Measurements from ENCODE around the gene MAML3.

The MAML3 gene

DNA sequence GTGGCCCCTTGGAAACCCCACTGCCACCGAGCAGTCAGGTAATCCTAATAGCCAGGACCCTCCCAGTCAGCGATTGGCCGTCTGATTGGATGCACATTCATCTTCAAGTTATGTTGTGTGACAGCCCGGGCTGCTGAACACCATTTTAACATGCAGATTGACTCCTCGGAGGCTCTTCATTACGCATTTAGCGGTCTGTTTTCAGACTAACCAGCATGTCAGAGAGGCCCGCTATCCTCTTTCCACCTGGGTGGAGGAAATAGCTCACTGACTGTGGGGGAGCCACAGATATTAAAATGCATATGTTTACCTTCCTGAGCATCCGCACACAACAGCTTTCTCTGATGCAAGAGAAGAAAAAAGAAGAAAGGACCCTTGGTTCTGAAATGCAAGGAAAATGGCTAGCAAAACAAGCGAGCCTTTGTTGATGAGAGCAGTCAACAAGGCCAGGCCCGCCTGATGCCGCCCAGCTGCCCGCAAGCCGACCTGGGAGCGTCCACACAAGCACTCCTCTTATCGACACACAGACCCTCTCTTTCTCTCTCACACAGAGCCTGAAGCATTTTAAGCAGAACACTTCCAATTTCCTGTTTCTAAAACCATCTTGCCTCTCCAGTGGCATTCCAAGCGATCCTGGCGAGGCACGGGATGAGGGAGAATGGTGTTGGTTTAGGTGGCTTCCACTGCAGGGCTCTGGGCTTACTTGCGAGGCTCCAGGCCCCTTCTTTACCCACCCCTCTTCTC is 370.1 kb downstream of the MAML3 start:
- no peak overlapping the region for H3K27ac ChIP-seq
- no peak for DNase-seq (ENCODE audit: low read depth, low spot score)

DNA sequence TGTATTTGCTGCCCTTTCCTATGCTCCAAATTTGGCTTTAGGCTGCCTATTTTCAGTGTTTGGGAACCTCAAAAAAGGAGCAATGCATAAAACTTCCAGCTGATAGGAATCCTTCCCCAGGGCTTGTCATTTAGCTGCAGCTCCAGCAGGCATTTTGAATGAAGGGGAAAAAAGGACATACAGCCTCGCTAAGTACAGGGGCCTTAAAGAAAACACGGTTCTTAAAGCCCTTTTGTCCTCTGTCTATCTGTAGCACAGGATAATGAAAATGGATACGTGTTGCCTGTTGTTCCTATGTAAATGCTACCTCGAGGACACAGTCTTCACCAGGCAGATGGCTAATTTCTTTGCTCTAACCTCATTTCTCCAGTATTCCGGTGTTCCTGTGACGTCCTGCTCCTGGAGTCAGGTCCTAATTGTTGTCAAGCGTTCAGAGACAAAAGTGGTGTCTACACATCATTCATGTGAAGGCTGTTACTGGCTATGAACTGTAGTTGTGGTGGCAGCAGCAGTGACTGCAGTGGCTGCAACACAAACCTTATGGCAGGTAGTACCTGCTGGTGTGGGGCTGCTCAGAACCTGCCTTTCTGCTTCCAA is 371.0 kb downstream of the MAML3 start:
- no peak for DNase-seq (ENCODE audit: low read depth, low spot score)
- H3K27ac ChIP-seq, result no peak overlapping the region

DNA sequence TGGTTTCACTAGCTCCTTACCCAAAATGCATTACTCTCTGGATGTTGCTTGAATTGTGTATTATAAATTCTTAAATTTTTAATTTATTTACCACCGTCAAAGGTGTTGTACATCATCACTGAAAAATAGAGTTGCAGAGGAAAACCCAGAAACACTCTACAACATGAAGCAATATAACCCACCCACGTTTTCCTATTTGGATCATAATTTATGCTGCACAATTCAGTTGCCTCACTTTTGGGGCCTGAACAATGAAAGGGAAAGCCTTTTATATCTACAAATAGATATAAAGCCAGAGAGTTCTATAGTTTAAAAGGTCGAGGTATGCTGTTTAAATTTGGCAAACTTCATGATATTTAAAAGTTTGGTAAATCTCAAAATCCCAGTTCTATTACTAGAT is 372.9 kb downstream of the MAML3 start:
- H3K27ac ChIP-seq, result no peak overlapping the region
- DNase-seq (ENCODE audit: low read depth, low spot score), result no peak

DNA sequence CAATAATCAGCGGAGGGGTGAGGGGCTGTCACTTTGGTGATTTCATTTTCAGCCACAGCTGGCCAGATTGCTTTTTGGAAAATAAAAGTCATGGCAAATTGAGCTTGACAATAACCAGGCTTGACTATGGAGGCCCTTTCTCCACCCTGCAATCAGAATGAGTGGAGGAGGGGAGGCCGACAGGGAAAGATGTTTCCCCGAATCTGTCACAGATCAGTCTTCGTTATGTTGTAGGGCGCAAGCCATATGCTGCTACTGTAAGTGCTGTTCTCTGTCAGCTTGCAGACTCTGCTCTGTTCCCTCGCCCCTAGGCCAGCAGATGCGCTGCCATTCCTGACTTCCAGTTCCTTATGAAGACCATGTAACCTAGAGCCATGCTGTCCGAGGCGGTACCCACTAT is 374.3 kb downstream of the MAML3 start:
- no peak overlapping the region for H3K27ac ChIP-seq
- DNase-seq (ENCODE audit: low read depth, low spot score), result no peak

DNA sequence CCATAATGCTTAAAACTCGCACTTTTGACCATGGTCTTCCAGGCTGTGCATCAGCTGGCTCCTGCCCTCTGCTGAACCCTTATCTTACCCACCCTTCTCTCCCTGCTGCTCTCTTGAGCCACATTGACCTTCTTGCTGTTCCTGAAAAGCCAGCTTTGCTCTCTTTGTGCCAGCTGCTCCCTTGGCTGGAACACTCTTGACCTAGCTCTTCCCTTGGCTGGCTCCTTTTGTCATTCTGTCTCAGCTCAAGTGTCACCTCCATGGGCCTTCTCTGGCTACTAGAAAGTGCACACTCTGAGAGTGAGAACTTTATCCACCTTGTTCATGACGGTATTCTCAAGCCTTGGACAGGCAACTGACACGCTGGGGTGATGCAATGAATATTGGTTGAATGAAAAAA is 376.2 kb downstream of the MAML3 start:
- DNase-seq (ENCODE audit: low read depth, low spot score), result no peak

DNA sequence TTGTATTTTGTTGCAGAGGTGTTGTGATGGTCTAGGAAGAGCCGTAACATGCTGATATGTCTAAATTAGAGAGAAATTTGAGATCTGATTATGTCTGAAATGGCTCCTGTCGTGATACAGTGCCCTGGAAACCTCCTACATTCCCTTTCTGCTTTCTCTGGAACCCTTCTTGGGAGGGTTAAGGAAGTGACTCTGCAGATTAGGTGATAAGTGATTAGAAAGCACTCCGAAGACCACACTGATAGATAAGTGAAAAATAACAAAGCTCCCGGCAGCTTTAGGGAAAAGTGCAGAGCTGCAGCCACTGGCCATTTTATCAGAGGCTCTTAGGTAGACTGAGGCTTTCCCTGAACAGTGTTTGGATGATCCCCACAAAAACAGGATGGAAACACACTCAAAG is 377.7 kb downstream of the MAML3 start:
- H3K27ac ChIP-seq, result no peak overlapping the region
- no peak for DNase-seq (ENCODE audit: low read depth, low spot score)

More for the DNA sequence above, 376.2 kb downstream of the MAML3 start:
- no peak overlapping the region for H3K27ac ChIP-seq

DNA sequence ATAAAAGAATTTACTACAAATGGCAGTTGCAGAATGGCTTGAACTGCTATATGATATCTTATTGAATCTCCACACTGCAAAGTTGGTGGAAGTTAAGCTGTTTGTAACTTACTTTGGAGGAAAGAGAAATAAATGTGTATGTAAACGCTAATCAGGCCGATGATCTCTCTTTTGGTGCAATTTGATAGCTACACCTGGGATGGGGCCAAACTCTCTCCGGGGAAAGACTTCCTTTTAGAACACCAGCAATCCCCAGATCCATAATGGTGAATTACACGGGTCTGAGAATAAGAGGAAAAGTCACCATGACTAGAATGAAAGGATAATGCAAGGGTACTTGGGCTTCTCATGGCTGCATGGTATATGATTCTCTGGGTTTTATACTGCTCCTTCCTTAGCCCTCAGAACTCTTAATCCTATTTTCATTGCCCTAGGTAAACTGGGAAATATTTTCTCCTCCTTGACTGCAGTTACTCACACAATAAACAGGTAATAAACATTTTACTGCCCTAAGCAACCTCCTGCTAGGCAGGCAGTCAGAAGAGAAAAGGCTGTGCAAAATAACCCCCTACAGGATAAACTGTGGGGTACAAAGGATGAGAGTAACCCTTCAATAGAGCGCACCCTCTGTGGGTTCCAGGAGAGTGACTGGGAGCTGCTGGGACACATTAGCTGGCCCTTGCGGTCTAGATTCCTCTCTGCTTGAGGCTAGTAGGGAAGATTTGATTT is 379.1 kb downstream of the MAML3 start:
- no peak for DNase-seq (ENCODE audit: low read depth, low spot score)

DNA sequence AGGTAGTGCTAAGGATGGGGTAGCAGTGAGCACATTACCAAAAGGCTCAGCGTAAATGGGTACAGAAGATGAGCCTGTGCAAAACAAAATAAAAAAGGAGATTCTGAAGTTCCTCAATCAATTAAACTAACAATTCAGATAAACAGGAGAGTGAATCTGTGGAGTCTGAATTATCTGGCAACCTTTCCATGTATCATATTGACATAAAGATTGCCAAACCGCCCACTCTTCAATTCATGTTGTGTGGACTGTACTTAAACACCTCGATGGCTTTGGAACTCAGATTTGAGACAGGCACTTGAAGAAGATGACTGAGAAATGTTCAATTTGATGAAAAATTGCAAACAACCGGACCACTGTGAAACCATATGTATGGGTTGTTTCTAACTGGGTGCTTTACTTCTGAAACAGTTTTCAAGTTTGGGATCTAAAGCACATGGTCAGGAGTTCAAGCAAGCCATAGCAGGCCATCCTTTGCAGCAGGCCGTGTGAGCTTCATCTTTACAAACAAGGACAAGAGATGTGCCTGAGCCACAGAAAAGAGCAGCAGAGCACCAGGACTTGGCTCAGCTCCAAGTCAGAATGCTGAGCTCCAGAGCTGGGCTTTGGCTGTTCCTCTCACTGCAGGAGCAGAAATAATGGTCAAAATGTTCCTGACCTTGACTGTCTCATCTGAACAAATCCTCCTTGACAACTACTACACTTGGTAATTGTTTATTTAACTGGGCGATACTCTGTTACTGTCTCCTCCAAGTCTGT is 380.2 kb downstream of the MAML3 start:
- DNase-seq (ENCODE audit: low read depth, low spot score), result no peak
- no peak overlapping the region for H3K27ac ChIP-seq

More for the DNA sequence above, 379.1 kb downstream of the MAML3 start:
- H3K27ac ChIP-seq, result no peak overlapping the region

DNA sequence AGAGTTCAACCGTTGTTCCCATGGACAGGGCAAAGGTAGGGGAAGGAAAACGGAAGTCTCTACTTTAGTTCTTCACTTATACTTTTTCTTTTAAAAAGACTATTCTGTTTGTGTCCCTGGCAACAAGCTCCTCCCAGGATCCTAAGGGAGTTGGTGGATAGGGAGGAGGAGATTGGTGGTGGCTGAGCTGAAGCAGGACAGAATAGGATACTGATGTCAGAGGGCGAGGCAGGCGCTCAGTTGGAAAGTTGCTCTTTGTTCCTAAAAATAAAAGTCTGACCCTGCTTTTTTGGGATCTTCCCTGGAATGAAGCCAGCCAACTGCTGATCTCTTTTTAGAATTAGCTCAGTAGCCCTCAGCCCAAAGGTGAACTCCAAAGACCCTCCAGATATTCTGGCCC is 383.6 kb downstream of the MAML3 start:
- no peak for DNase-seq (ENCODE audit: low read depth, low spot score)
- no peak overlapping the region for H3K27ac ChIP-seq

DNA sequence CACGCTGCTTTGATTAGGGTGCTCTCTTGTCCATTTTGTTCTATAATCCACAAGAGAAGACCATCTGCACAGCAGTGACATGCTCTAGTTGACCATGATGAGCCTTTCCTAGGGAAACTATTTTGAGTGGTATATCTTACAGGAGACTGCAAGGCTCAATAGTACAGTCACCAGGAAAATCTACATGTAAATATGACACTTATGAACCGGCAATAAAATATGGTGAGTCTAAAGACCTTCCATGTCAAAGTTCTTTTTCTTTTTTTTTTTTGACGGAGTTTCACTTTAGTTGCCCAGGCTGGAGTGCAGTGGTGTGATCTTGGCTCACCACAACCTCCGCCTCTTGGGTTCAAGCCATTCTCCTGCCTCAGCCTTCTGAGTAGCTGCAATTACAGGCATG is 384.6 kb downstream of the MAML3 start:
- DNase-seq (ENCODE audit: low read depth, low spot score), result no peak
- H3K27ac ChIP-seq, result no peak overlapping the region

DNA sequence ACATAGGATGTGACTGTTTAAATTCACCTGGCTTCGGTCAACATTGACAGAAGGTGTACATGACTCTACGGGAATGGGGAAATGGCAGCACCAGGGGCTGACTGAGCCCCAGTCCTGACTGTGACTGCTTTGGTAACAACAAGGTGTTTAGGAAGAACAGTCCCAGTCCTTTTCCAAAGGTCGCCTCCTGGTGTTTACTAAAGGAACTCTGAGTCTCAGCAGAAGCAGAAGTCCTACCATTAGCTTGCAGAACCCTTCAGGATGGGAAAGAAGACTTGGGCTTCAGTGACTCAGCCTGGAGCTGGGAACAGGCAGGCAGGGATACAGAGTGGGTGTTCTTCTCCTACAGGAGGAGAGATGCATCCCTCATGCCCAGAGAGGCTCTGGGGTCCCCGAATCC is 385.1 kb downstream of the MAML3 start:
- H3K27ac ChIP-seq, result no peak overlapping the region
- no peak for DNase-seq (ENCODE audit: low read depth, low spot score)

DNA sequence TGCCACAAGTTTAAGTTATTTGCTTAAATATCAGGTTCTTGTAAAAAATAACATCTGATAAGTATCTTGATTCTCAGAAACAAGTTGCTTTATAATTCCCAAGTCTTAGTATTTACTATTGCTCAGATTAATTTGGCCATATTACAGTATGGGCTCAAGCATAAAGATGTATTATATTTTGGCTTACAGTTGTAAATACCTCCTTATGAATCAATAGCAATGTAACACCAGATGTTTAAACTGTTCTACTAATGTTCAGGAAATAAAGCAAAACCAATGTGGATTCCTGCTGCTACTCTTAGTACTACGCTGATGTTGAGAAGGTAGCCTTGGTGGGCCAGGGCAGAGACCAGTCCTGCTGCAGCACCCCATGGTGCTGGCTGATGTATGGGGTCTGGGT is 385.6 kb downstream of the MAML3 start:
- no peak for DNase-seq (ENCODE audit: low read depth, low spot score)
- no peak overlapping the region for H3K27ac ChIP-seq

DNA sequence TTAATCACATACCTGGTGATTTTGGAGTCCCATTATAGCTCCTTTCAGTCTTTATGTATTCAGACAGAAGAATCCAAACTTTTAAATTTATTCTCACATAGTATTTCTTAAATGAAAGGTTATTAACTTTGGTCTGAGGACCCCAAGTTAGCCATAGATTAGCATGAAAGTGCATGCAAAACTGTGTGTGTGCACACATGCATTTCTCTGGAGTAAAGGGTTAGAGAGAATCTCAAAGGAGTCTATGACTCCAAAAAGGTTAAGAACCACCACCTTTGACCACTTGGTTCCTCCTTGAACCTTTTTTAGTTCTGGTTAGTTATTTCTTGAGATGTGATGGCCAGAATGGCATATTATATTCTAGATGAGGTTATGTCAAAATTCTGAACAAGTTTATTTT is 386.4 kb downstream of the MAML3 start:
- DNase-seq (ENCODE audit: low read depth, low spot score), result no peak
- no peak overlapping the region for H3K27ac ChIP-seq

DNA sequence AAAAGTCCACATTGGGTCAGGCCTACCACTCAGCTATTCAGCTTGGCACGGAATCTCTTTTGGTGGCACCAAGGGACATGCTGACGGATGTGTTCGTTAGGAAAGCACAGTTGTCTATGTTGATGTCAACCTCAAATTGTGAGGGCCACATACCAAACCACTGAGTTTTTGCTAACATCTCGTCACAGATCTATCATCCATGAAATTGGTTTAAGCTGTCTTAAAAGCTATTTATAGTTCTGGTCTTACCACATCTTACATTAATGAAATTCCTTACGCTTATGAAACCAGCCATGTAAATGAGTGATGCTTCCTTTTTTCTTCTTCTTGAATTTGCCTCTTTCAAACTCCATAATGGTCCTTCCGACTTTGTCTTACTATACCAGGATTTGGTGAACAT is 386.8 kb downstream of the MAML3 start:
- no peak overlapping the region for H3K27ac ChIP-seq
- DNase-seq (ENCODE audit: low read depth, low spot score), result no peak

DNA sequence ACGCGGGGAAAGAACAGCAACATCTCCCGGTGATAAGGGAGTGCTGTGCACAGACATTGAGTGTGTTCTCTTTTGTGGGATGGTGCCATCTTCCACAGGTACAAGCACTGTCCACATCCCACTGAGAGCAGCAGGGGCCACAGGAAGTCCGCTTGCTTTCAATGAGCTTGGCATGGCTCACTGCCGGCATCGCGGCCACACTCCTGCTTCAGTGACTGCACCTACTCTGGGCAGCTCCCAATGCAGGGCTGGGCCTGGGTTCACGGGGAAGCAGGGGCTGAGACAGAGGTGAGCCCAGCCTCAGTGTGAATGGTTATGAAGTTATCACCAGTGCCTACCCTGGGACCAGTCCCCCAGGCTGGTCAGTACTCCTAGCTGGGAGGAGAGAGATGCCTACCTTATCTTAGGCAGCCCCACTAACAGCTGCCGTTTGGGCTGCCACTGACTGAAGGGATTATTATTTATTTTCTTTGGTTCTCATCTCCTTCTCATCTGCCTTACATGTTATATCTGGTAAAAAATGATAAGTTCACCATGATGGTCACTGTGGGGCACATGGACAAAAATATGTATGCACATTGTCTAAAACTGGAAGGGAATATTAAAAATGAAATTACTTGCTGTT is 389.2 kb downstream of the MAML3 start:
- DNase-seq (ENCODE audit: low read depth, low spot score), result no peak
- H3K27ac ChIP-seq, result no peak overlapping the region

DNA sequence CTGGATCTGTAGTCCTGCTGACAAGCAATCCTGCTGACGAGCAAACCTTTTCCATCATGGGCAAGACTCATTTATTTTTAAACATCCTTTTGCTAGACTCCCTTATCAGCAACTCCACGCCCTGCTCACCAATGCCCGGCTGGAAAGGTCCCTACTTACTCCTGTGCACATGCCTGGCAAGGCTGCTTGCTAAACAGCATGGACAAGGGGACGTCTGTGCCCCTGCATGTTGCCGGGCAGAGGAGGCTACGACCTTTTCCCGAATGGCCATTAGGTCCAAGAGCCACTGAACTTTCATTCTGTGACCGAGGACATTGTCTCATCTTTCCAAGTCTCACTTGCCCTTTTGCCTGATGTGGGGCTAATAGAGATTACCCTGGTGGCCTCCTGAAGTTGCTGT is 389.8 kb downstream of the MAML3 start:
- no peak for DNase-seq (ENCODE audit: low read depth, low spot score)
- no peak overlapping the region for H3K27ac ChIP-seq

DNA sequence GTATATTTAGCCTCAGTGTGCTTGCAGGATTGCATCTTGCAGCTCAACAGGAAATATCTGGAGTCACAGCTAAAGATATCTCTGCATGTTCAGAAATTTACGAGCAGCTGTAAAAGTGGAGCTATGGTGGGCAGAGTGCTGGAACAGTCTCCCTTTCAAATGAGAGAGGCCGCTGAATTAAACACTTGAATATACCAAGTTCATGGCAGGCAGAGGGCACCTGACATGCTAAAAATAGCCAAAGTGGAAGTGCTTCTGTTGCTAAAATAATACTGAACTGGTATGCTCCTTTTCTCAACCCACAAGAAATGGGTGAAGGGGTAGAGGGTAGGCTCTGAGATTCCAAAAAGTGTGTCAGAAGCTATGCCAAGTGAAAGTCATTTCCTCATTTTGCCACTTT is 390.3 kb downstream of the MAML3 start:
- no peak for DNase-seq (ENCODE audit: low read depth, low spot score)

DNA sequence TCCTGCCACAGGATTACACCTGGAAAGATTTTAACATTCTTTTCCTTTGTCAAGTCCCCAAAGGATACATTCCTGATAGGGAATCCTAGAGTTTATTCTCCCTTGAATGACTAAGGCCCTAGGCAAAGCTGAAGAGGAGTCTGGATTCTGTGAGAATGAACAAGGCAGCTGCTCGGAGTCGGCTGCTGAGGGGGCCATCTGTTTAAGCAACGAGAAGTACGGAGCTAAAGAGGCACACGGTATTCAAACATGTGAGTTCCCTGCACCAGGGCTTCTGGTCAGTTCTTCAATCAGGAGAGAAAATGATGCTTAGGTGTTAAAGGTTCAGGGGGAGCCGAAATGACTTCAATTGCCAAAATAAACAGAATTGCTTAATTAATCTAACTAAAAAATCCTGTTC is 390.8 kb downstream of the MAML3 start:
- no peak overlapping the region for H3K27ac ChIP-seq
- DNase-seq (ENCODE audit: low read depth, low spot score), result no peak

More for the DNA sequence above, 390.3 kb downstream of the MAML3 start:
- H3K27ac ChIP-seq, result no peak overlapping the region

DNA sequence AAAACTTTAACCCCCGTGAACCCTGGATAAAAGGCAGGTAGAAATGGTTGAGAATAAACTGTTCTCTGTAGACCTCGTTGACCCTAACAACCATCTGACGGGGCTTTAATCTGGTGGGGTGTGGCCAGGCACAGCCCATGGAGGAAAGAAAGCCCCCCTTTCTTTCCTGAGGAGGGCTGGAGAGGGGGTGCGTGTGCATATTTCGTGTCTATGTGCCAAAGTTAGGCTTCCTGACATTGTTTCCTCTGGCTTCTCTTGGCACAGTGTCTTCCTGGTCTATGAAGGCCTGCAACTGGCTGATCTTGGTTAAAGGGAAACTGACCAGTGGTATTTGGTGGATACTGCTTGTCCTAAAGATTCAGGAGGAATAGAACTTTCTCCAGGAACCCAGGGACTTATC is 391.3 kb downstream of the MAML3 start:
- no peak overlapping the region for H3K27ac ChIP-seq
- DNase-seq (ENCODE audit: low read depth, low spot score), result no peak

DNA sequence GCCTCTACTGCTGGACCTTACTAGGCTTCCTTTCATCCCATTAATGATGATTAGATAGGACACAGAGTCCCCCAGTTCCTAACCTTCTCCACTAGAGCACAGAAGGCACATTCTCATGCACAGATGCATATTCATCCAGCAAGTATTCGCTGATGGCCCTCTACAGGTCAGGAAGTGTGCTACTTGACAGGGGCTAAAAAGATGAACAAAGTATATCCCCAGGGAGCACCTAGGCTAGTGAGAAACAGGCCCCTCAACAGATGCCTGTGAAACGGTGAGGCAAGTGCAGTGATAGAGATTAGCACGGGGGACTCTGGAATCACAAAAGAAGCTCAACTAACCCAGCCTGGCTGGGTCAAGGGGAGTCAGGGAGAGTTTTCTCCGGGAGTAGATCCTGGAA is 392.5 kb downstream of the MAML3 start:
- DNase-seq (ENCODE audit: low read depth, low spot score), result no peak
- no peak overlapping the region for H3K27ac ChIP-seq
